Measurements from ENCODE around the gene UGT2B28.
"Not testable (repeated sequence)": the region's sequence is repeated elsewhere in the genome, so short reads cannot be mapped to it uniquely, and the experiment has no call there.

UGT2B28 gene

GRCh38 chr4:69343558-69344420, 63.5 kb downstream of the UGT2B28 start:
- not testable (repeated sequence) for DNase-seq (ENCODE audit: low read depth in 2 of 2)
